Hindlimb muscle (tissue), 1 donor: ENCODE measurements around the gene ALK. TPM values are rescaled to one million over a fixed set of nuclear protein-coding genes. Genes with fewer than 3 reads are reported as not detected.

Source experiments
- DNase-seq: peaks from one replicate; pipeline ENCODE4 v3.0.0-alpha.2; 2013
- polyA plus RNA-seq: library from polyadenylated mRNA; unstranded; fragments of 120-200 nt; gene quantifications from one replicate; pipeline ENCODE4 v1.2.1, GENCODE V29; 2013; ENCODE audit not compliant: insufficient read length

The ALK gene
- polyA plus RNA-seq, 1 donor = 0.18 TPM

- no peak for DNase-seq
These were observed 133.6 kb downstream of the ALK start for GRCh38 chr2:29787473-29788465.

GRCh38 chr2:29786361-29786760 lies 135.0 kb downstream of the ALK start:
- no peak for DNase-seq

- DNase-seq = no peak
These were observed 137.7 kb downstream of the ALK start for GRCh38 chr2:29783666-29784065.

- DNase-seq = no peak
These were observed 138.6 kb downstream of the ALK start for GRCh38 chr2:29782549-29783458.

- DNase-seq = no peak
These were observed 139.3 kb downstream of the ALK start for GRCh38 chr2:29782087-29782486.

GRCh38 chr2:29780906-29781305 lies 140.5 kb downstream of the ALK start:
- no peak for DNase-seq

- no peak for DNase-seq
These were observed 144.2 kb downstream of the ALK start for GRCh38 chr2:29777161-29777560.

GRCh38 chr2:29776406-29776805 lies 145.0 kb downstream of the ALK start:
- DNase-seq = no peak

- no peak for DNase-seq
These were observed 145.4 kb downstream of the ALK start for GRCh38 chr2:29775937-29776336.

GRCh38 chr2:29774624-29775023 lies 146.8 kb downstream of the ALK start:
- no peak for DNase-seq

GRCh38 chr2:29770846-29771245 lies 150.5 kb downstream of the ALK start:
- no peak for DNase-seq

GRCh38 chr2:29769847-29770246 lies 151.5 kb downstream of the ALK start:
- no peak for DNase-seq

GRCh38 chr2:29767606-29768335 lies 153.6 kb downstream of the ALK start:
- DNase-seq = no peak

- no peak for DNase-seq
These were observed 155.2 kb downstream of the ALK start for GRCh38 chr2:29766191-29766590.

GRCh38 chr2:29765721-29766120 lies 155.7 kb downstream of the ALK start:
- DNase-seq = no peak

GRCh38 chr2:29763371-29763770 lies 158.0 kb downstream of the ALK start:
- DNase-seq = no peak

GRCh38 chr2:29762239-29762638 lies 159.1 kb downstream of the ALK start:
- no peak for DNase-seq

- DNase-seq = no peak
These were observed 160.1 kb downstream of the ALK start for GRCh38 chr2:29761278-29761677.

GRCh38 chr2:29760008-29760407 lies 161.4 kb downstream of the ALK start:
- DNase-seq = no peak

- no peak for DNase-seq
These were observed 162.0 kb downstream of the ALK start for GRCh38 chr2:29759360-29759759.

GRCh38 chr2:29755829-29756228 lies 165.6 kb downstream of the ALK start:
- no peak for DNase-seq

GRCh38 chr2:29755233-29755632 lies 166.2 kb downstream of the ALK start:
- DNase-seq = no peak
